GM06990 (cell line): ENCODE measurements around the gene ANK3.

Experiments used
- DNase-seq: peaks from one replicate; pipeline ENCODE4 v3.0.0-alpha.2; 2011; ENCODE audit not compliant: insufficient read length; ENCODE audit errors: extremely low read depth
- H3K27me3 ChIP-seq: replicated peaks from 2 replicates; pipeline ENCODE4 v1.6.0; 2011; ENCODE audit warnings: low read length; ENCODE audit not compliant: control insufficient read depth, insufficient read depth
- H3K36me3 ChIP-seq: 2 replicates; pipeline ENCODE4 v1.5.1; 2011; ENCODE audit warnings: low read length; ENCODE audit not compliant: control insufficient read depth, insufficient read depth
- H3K4me3 ChIP-seq: replicated peaks from 2 replicates; pipeline ENCODE4 v1.5.1; 2011; ENCODE audit warnings: low read depth, mild to moderate bottlenecking, control low read depth, low read length
- TF ChIP-seq, protein P1 (sequence below): IDR thresholded peaks from 2 replicates; pipeline ENCODE4 v1.5.1; 2011; ENCODE audit warnings: low read length, control low read depth, mild to moderate bottlenecking, inconsistent platforms; ENCODE audit not compliant: insufficient read depth, poor library complexity, severe bottlenecking

The ANK3 gene

DNA sequence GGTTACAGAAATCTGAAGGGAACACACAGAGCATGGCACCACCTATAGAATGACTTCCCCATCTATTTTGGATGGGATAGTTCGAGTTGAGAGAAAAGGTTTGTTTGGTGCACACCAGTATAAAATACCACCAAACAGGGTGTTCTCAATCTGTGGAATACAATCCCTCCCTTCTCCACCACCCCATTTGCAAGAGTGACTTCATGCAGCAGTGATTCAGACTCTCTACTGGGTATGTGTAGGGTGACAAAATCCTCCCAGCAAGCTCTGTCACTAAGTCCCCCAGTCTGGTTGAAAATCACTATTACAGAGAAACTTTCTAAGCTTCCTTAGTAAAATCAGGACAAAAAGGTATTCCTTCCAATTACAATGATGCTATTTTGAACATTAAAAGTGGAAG, 69.0 kb downstream of the ANK3 start:
- H3K36me3 ChIP-seq = no peaks in the 10 kb centered on the region
- no peak for DNase-seq
- no peaks in the 10 kb centered on the region; the same call in 1 of the 2 replicates for H3K27me3 ChIP-seq
- TF ChIP-seq, protein P1, sequence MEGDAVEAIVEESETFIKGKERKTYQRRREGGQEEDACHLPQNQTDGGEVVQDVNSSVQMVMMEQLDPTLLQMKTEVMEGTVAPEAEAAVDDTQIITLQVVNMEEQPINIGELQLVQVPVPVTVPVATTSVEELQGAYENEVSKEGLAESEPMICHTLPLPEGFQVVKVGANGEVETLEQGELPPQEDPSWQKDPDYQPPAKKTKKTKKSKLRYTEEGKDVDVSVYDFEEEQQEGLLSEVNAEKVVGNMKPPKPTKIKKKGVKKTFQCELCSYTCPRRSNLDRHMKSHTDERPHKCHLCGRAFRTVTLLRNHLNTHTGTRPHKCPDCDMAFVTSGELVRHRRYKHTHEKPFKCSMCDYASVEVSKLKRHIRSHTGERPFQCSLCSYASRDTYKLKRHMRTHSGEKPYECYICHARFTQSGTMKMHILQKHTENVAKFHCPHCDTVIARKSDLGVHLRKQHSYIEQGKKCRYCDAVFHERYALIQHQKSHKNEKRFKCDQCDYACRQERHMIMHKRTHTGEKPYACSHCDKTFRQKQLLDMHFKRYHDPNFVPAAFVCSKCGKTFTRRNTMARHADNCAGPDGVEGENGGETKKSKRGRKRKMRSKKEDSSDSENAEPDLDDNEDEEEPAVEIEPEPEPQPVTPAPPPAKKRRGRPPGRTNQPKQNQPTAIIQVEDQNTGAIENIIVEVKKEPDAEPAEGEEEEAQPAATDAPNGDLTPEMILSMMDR = no peak
- no peak overlapping the region for H3K4me3 ChIP-seq

DNA sequence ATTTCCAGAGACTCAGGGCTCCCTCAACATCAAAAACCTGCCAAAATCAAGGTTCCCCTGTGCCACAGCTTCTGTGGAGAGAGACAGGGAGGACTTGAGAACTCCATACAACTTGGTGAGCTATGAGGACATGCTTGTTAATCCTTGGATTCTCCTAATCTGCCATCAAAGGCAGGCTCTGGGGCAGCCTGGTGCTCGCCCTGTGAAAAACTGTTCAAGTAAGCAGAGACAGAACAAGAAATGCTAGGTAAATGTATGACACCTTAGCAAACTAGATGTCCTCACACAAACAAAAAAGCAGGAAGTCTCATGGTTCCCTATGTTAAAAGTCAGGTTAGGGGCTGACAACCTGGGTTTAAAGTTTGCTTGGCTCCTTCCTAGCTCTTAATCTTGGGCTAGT, 73.6 kb downstream of the ANK3 start:
- Histone ChIP-seq H3K36me3 (no peaks in the 10 kb centered on the region), H3K27me3 (no peaks in the 10 kb centered on the region; the same call in 1 of the 2 replicates), H3K4me3 (no peak overlapping the region)
- TF ChIP-seq, protein P1 = no peak
- no peak for DNase-seq

DNA sequence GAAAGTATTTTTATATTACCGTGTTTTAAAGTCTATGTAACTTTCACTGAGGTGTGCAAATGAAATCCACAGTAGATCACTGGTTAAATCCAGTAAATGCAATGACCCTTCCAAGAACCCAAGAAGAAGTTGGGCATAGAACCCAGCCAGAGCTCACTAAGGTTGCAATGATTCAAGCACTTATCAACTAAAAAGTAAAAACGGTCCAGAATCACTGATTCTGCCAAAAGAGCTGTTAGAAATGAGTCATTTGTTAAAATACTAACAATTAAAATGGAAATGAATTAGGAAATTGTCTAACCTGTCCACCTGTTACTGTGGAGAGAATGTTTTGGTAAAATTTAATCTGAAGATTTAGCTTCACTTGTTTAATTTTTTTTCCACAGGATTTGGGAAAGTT, 74.4 kb downstream of the ANK3 start:
- no peaks in the 10 kb centered on the region for H3K36me3 ChIP-seq
- no peaks in the 10 kb centered on the region for H3K27me3 ChIP-seq
- no peak for DNase-seq
- TF ChIP-seq, protein P1 = no peak
- H3K4me3 ChIP-seq = no peak overlapping the region

DNA sequence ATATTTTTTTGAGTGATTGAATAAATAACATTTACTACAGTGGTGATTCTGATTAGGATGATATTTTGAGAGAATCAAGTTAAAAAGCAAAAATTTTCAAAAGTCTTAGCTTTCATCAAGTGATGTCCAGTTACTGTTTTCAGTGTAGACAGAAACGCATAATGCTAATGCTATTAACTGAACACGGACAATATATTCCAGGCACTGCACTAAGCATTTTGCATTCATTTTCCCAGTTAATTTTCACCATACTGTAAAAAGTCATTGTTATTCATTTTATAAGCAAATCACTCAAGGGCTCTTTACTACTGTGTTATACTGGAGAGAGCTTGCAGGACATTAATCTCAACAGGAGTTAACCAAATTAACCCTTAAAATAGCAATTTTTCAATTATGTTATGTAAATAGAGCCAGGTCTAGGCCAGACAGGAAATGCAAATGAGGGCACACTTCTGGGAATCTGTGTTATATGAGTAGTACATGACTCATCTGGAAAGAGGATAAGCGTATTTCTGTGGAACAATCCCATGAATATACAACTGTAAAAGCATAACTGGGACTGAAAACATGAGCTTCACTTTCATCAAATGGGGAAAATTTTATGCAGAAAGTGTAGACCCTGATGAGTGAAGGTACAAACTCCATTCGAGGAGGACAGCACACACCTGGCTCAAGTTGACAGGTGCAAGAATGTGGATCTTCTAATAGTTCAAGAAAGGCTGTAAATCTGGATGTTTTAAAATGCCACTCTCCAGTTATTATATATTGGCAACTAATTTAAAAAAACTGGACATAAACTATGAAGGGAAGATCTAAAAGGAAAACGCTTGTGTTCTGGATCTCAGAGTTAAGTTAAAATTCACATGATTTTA, 75.4 kb downstream of the ANK3 start:
- TF ChIP-seq, protein P1 = no peak
- Histone ChIP-seq H3K4me3 (no peak overlapping the region), H3K27me3 (no peaks in the 10 kb centered on the region), H3K36me3 (no peaks in the 10 kb centered on the region)
- DNase-seq = no peak

DNA sequence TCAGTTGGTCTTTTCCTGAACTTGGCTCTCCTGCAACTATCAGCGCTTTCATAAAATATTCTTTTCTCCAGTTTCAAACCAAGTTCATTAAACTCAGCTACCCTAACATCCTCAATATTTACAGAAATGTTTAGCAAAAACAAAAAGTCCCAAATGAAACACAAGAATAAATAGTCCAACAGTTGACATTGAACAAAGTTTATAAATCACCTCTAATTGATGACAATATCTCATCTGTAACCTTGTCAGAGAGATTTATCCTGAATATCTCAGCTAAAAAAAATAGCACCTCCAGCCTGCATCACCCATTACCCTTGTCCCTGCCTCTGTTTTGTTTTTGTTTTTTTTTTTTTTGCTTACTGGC, 76.1 kb downstream of the ANK3 start:
- TF ChIP-seq, protein P1 = no peak
- Histone ChIP-seq H3K27me3 (no peaks in the 10 kb centered on the region), H3K4me3 (no peak overlapping the region), H3K36me3 (no peaks in the 10 kb centered on the region)
- DNase-seq = no peak
